TTC549 (cell line): ENCODE results near the gene LRRC27.
"Not testable (repeated sequence)": the region's sequence is repeated elsewhere in the genome, so short reads cannot be mapped to it uniquely, and the experiment has no call there.

Experiments used
- FAIRE-seq: peaks from 2 replicates; lab custom pipeline; 2012; peaks lifted over from hg19 to GRCh38; lab: Jason Lieb, UNC

The LRRC27 gene

DNA sequence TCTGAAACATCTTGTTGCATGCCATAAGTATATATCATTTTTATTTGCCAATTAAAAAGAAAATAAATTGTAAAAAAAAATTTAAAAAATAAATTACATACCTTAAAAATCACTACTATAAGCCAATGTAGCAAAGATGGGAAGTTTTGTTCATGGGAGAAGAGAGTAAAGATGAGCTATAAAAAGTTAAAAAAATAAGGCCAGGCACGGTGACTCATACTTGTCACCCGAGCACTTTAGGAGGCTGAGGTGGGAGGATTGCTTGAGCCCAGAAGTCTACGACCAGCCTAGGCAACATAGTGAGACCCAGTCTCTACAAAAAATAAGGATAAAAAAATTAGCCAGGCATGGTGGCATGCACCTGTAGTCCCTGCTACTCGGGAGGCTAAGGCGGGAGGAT, 15.9 kb upstream of the LRRC27 start:
- no peak for FAIRE-seq

DNA sequence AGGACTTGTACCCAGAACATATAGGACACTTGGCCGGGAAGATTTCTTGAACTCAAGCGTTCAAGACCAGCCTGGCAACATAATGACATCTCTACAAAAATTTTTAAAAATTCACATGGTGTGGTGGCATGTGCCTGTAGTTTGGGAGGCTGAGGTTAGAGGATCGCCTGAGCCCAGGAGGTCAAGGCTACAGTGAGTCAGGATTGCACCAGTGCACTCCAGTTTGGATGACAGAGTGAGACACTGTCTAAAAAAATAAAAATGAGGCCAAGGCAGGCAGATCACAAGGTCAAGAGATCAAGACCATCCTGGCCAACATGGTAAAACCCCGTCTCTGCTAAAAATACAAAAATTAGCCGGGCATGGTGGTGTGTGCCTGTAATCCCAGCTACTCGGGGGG, 14.5 kb upstream of the LRRC27 start:
- FAIRE-seq: not testable (repeated sequence)

DNA sequence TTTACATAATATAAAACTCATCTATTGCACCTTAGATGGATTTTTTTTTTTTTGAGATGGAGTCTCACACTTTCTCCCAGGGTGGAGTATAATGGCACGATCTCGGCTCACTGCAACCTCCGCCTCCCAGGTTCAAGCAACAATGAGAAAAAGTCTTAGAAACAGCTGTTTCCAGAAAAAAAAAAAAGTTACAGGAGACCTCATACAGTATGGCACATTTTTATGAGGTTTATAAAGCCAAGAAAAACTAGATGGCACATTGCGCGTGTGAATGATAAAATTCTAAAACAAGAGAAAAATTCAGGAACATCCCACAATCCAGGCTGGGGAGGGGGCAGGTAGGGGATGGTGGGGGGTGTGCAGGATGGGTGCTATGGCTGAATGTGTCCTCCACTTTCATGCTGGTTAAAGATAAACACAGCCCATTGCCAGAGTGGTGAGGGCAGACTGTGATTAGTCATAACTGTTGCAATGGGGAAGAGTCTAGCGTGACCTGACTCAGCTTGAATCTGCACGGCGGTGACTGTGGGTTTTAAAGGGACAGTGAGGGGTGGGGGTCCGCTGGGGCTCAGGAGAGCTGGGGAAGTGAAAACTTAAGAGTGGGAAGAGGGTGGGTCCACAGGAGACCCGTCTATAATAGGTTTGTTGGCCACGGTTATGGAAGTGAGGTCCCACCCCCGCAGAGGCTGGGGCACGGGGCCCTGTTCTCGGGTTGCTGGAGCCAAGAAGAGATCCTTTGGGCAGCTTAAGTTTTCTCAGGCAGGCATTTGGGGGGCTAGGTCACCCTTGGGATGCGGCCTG, 11.9 kb upstream of the LRRC27 start:
- FAIRE-seq: no peak

DNA sequence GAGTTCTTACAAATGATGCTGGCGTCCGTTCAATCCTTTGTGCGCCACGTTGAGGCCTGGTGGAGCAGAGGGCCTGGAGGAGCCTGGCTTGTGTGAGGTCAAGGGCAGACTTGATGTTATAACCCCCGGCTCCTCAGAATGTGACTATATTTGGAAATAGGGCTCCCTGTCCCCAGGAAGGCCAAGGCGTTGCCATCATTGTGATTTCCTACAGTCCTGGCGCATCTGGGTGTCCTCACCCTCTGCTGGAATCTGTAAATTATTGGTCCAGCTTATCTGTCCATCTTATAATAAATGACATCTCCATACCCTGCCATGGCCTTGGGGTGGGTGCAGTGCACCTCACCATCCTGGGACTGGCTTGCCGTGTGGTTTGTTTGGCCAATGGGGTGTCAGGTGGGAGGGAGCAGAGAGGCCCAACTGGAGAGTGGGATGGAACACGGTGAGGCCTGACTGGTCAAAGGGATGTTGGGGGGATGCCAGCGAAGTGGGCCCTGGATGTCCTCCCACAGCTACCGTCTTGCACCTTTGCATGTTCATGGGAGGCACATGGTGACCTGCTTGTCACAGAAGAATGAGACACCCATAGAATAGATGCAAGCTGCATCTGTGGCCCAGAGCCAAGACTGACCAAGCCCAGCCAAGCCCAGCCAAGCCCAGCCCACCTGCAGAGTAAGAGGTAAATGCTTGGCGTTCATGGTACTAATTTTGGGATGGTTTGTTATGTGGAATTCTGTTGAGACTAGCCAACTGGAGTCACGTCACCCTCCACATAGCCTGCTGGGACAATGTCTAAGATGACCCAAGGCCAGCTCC, 11.1 kb upstream of the LRRC27 start:
- FAIRE-seq: no peak

DNA sequence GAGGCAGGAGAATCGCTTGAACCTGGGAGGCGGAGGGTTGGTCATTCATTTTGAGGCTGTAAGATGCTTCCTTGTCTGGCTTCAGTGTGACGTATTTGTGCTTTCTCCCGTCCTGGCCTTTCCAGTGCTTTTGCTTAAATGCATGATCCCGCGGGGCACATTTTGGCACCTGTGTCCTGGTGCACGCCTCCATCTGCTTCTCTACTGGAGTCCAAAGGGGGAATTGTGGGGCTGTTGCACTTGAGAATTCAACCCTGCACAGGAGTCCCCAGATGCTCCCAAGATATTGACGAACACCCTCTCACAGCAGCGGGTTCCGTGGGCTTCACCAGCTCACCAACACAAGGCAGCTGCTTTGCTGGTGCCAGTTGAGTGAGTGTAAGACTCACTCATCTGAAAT, 10.3 kb upstream of the LRRC27 start:
- no peak for FAIRE-seq

DNA sequence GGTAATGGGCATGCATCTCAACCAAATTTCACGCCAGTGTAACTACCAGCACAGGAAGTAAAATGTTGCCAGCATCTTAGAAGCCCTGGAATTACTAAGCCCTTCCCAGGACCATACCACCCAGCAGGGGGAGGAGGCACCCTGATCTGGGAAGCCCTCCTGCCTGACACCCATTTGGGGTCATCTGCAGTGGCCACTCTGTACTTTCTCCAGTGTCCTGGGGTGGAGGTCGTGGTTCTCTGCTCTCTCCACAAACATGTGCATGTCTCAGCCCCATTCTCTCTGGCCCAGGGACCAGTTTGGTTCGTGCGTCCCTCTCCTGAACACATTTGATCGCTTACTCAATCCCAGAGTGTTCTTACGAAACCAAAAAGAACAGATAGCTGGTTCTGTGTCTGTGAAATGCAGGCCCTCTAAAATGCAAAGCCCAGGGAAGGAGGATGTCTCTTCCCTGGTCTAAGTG, 9.4 kb upstream of the LRRC27 start:
- no peak for FAIRE-seq

DNA sequence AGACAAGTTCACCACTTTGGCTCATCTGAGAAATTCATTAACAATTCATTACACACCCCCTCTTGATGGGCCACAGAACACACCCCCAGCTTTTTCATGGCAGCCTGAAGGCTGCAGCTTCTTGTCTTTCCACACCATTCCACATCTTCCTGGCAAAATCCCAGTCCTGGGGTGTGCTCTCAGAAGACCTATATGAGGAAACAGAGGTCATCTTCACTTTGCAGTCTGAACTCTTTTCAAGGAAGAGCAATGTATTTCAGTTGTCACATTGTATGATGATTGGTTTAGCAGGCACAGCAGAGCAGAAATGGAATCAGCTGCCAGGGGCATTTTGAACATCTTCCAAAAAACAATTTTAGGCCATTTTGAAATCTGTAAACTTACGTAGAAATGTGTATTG, 7.8 kb upstream of the LRRC27 start:
- no peak for FAIRE-seq

DNA sequence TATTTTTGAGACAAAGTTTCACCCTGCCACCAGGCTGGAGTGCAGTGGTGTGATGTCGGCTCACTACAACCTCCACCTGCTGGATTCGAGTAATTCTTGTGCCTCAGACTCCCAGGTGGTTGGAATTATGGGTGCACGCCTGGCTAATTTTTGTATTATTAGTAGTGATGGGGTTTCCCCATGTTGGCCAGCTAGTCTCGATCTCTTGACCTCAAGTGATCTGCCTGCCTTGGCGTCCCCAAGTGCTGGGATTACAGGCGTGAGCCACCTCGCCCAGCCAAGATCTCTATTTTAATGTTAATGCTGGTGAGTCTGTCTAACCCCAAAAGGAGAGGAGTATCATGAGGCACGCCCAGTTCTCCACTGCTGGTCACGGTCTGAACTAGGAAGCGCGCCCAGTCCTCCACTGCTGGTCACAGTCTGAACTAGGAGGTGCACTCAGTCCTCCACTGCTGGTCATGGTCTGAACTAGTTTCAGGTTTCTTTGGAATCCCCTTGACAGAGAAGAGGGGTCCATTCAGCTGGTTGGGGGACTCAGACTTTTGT, 5.6 kb upstream of the LRRC27 start:
- no peak for FAIRE-seq

DNA sequence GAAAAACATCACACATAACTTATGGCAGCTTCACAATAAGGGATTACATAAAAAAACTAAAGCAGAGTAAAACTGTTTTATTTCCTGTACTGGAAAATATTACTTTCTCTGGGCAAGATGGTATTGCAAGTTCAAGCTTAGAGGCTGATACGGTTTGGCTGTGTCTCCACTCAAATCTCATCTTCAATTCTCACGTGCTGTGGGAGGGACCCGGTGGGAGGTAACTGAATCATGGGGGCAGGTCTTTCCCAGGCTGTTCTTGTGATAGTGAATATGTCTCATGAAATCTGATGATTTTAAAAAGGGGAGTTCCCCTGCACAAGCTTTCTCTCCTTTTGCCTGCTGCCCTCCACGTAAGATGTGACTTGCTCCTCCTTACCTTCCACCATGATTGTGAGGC, 5.1 kb upstream of the LRRC27 start:
- no peak for FAIRE-seq

DNA sequence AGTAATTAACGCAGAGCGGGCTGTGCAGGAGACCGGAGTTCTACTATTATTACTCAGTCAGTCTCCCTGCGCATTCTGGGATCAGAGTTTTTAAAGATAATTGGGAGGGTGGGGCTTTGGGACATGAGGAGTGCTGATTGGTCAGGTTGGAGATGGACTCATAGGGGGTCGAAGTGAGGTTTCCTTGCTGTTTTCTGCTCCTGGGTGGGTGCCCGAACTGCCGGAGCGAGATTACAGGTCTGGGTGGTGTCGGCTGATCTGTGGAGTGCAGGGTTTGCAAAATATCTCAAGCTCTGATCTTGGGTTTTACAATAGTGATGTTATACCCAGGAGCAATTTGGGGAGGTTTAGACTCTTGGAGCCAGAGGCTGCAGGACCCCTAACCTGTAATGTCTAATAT, 3.9 kb upstream of the LRRC27 start:
- no peak for FAIRE-seq

DNA sequence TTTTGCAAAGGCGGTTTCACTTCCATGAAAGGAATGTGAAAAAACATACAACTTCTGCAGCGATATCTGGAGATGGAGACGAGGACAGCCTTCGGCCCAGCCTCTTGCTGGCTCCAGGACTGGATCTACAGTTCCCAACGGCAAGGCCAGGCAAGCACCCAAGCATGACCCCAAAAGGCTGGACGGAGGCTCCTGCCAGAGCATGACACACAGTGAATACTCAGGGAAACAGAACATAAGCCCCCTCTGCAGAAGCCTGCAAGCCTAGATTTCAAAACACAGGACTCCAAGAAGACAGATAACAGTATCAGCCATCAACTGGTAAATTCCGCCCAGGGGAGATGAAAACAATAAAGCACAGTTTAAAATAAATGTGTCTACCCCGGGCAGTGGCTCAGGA, 3.3 kb upstream of the LRRC27 start:
- no peak for FAIRE-seq

DNA sequence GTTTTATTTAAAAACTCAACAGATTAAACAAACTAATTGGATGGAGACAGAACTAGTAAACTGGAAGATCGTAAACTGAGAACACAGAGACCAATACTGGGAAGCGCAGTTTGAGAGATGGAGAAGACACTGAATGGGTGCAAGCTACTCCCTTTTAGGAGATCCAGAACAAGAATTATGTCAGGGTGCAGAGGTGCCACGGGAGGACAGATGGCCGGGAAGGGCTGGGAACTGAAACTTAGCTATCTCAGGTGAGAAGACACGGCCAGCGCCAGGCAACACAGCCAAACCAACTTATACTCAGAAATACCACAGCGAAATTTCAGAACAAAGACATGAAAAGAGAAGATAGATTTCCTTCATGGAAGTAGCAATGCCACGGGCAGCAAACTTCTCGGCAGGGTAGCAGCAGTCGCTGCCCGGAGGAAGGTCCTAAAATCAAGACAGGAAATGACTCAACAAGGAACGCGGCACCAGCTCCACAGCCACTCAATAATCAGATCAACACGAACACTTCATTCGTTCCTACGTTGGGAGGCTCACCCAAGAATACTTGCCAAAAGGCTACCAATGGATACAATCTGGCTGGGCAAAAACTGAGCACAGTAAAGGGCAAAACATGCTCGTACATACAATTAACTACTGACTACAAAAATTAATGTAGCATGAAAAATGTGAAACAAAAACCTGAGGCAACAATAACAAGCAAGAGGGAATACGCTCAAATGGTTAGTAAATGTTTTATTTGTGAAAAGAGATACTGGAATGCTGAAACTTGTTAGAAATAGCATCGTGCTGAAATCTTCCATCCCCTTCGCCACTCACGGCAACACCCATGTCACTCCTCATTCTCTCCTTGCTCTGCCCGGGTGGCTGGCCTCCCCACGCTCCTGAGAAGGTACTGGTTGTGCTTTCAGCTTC, 2.2 kb upstream of the LRRC27 start:
- no peak for FAIRE-seq

DNA sequence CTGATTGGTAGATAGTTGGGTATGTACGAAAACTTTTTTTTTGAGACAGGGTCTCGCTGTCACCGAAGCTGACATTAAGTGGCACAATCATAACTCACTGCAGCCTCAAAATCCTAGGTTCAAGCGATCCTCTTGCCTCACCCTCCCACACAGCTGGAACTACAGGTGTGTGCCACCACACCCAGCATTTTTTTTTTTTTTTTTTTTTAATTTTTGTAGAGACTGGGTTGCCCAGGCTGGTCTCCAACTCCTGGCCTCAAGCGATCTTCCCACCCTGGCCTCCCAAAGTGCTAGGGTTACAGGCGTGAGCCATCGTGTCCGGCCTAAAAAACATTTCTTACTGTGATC, 1.5 kb upstream of the LRRC27 start:
- no peak for FAIRE-seq

DNA sequence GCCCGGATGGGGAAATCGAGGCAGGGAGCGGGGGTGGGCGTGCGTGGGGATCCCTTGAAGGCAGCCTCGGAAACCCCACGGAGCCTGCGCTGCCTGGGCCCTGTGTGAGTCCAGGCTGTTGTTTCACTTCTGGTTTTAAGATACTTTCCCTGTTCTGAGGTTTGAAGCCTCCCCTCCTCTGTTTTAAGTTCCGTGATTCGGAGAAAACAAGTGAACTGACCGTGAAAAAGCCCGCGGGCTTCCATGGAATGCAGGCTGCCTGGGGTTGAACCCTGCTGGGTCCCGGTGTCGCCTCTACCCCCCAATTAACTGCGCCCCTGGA, 401 bp downstream of the LRRC27 start:
- FAIRE-seq: no peak

DNA sequence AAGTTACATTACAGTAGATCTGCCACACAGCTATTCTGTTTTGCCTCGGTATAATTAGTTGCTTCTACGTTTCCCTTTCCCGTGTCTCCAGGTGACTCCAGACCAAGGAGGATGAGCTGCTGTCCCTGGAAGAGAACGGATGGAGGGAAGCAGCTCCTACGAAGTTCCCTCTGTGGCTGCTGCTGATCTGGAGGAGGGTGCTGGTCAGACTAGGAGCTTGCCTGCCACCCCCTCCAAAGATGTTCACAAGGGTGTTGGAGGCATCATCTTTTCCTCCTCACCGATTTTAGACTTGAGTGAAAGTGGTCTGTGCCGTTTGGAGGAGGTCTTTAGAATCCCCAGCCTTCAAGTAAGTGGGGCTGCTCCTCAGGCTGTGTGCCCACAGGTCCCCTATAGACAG, 1.4 kb downstream of the LRRC27 start:
- FAIRE-seq: no peak

DNA sequence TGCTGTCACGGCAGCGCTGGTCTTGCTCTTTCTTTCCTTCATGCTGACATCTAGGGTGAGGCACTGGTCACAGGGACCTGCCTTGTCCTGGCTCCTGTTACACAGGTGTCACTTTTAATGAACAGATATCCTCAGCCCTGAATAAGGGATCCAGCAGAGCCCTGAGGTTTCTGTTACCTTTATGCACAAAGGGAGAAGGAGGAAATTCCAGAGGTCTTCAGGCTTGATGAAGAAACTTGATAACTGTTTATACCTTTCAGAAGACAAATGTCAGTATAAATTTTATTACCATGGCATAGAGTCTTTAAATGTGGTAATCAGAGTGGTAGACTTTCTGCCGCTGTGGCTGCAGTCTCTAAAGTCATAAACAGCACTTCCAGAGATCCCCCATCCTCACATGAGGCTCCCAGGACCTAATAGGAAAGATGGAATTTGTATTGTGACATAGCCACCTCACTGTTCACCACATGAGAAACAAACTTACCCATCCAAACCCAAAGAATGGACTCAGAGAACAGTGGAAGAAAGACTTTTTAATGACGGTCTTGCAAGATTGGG, 2.7 kb downstream of the LRRC27 start:
- no peak for FAIRE-seq

DNA sequence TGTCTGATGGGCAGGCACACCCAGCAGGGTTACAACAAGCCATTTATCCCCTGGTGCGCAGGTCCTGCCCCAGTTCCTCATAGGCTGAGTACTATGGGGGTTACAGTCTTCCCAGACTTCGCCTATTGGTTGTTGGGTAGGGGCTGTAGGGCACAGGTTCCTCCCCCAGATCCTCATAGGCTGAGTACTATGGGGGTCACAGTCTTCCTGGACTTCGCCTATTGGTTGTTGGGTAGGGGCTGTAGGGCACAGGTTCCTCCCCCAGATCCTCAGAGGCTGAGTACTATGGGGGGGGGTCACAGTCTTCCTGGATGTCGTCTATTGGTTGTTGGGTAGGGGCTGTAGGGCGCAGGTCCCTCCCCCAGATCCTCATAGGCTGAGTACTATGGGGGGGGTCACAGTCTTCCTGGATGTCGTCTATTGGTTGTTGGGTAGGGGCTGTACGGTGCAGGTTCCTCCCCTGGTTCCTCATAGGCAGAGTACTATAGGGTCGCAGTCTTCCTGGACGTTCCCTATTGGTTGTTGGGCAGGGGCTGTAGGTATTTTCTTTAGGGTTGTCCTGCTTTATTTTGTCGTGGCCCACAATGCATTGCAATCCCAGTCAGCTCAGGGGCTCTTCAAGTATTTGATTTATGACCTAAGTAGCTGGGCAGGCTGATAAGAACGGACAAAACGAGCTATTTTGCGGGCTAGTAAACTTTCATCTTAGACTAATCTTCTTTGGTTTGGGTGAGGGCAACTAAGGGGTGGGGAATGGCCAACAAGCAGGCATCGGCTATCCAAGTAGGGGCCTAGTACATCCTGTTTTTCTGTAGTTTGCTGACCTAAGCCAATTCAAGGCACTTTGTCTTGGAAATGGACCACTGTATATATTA, 3.4 kb downstream of the LRRC27 start:
- FAIRE-seq: no peak

DNA sequence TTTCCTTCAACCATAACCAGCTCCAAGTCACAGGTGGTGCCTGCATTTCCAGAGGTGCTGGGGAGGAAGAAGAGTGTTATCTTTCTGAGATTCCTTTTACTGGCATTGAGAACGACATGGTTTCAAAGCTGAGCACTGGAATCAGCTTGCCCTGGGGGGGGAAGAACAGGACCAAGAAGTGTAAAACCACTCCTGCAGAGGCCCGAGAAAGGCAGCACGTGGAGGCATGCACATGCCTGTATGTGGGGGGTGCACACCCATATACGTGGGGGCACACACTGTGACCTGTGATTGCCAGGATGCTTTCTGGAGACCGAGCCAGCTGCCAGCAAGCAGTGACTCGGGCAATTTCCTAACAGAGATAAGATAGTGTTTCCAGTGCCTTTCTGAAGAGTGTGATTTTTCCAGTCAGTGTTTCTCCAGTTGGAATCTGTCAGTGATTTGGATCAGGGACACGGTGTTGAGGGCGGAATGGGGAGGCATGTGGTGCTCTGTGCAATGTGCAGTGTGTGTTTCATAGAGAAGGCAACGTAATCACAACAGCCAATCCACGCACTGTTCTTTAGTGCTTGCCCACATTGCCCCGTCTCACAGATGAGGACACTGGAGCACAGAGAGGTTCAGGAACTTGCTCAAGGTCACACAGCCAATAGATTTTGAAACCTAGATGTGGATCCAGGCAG, 4.2 kb downstream of the LRRC27 start:
- FAIRE-seq: no peak

DNA sequence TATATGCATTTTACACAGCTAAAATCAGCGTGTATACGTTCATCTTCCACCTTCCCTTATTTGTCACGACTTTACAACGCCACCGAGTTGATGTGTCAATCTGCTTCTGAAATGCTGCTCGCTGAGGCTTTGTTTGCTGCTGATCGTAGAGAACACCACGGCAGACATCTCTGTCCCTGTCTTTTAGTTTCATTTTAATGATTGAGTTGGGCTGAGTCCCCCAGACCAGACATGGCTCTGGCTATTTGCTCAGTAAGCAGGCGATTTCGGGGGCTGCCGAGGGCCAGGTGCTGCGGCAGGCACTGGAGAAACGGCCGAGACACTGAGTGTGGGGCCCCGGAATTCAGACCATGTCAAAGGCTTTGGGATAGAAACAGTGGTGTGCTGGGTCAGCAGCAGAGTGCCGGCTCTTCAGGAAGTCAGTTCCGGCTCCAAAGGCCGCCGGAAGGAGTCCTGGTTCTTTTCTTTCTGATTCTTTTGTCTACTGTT, 5.0 kb downstream of the LRRC27 start:
- no peak for FAIRE-seq

DNA sequence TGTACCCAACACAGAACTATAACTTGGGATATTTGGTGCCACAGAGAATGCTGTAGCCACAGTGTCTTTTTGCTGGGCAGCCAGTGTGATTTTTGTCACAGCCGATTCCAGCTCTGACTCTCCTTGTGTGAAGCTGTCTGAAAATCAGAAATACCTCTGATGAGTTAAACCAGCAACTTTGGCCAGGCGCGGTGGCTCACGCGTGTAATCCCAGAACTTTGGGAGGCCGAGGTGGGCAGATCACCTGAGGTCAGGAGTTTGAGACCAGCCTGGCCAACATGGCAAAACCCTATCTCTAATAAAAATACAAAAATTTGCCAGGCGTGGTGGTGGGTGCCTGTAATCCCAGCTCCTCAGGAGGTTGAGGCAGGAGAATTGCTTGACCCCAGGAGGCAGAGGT, 5.9 kb downstream of the LRRC27 start:
- FAIRE-seq: not testable (repeated sequence)
